HepG2 (cell line): ENCODE measurements around the gene SLC2A10. TPM values are rescaled to one million over a fixed set of nuclear protein-coding genes. Genes with fewer than 3 reads are reported as not detected.

Experiments
- AHDC1 ChIP-seq: sonication (generic); formaldehyde crosslinking; IDR thresholded peaks from 2 replicates; pipeline ENCODE4 v1.5.1; 2020; ENCODE audit warnings: mild to moderate bottlenecking, missing genetic modification reagents, borderline replicate concordance
- AHR ChIP-seq: IDR thresholded peaks from 2 replicates; pipeline ENCODE4 v1.6.1; 2018; ENCODE audit warnings: missing genetic modification reagents, missing compliant biosample characterization
- ATF7 ChIP-seq, 2 experiments: fragments of 450-650 bp in 1 of 2; sonication (generic) in 1 of 2; formaldehyde crosslinking in 1 of 2; IDR thresholded peaks; 2 replicates each; pipeline versions ENCODE4 v1.4.0 to v1.6.1; 2016 to 2020; ENCODE audit warnings: antibody characterized with exemption in 1 of 2, mild to moderate bottlenecking in 1 of 2, missing genetic modification reagents in 1 of 2
- FLYWCH1 ChIP-seq: sonication (generic); formaldehyde crosslinking; IDR thresholded peaks from 2 replicates; pipeline ENCODE4 v1.8.1; 2023; ENCODE audit warnings: mild to moderate bottlenecking, missing genetic modification reagents
- HCFC1 ChIP-seq: fragments of 150-350 bp; IDR thresholded peaks from 2 replicates; pipeline ENCODE4 v1.6.1; 2014; ENCODE audit warnings: low read depth, low read length
- PATZ1 ChIP-seq: sonication (generic); formaldehyde crosslinking; IDR thresholded peaks from 2 replicates; pipeline ENCODE4 v1.4.0; 2020; ENCODE audit warnings: missing genetic modification reagents
- PHF5A ChIP-seq: IDR thresholded peaks from one replicate; pipeline ENCODE4 v1.6.1; 2018; ENCODE audit warnings: low read depth, missing genetic modification reagents; ENCODE audit not compliant: unreplicated experiment
- SP1 ChIP-seq, 2 experiments: fragments of 450-650 bp in 1 of 2; sonication (generic) in 1 of 2; formaldehyde crosslinking in 1 of 2; IDR thresholded peaks; 2 replicates each; pipeline versions ENCODE4 v1.4.0 to v1.6.1; 2016 to 2020; ENCODE audit warnings: missing genetic modification reagents in 1 of 2
- THYN1 ChIP-seq: sonication (generic); formaldehyde crosslinking; IDR thresholded peaks from 2 replicates; pipeline ENCODE4 v1.8.1; 2023; ENCODE audit warnings: low read depth, mild to moderate bottlenecking, moderate library complexity, missing genetic modification reagents, borderline replicate concordance
- TIGD3 ChIP-seq: sonication (generic); formaldehyde crosslinking; IDR thresholded peaks from 2 replicates; pipeline ENCODE4 v1.5.1; 2020; ENCODE audit warnings: mild to moderate bottlenecking, missing genetic modification reagents, borderline replicate concordance
- ZNF124 ChIP-seq: sonication (generic); formaldehyde crosslinking; IDR thresholded peaks from 2 replicates; pipeline ENCODE4 v1.4.0; 2020; ENCODE audit warnings: missing genetic modification reagents
- ZNF224 ChIP-seq: sonication (generic); formaldehyde crosslinking; IDR thresholded peaks from 2 replicates; pipeline ENCODE4 v1.5.0; 2020; ENCODE audit warnings: mild to moderate bottlenecking, missing genetic modification reagents
- ZNF234 ChIP-seq: sonication (generic); formaldehyde crosslinking; conservative IDR thresholded peaks from 2 replicates; pipeline ENCODE4 v1.5.1; 2020; ENCODE audit warnings: mild to moderate bottlenecking, missing genetic modification reagents
- ZNF326 ChIP-seq: sonication (generic); formaldehyde crosslinking; IDR thresholded peaks from 2 replicates; pipeline ENCODE4 v1.4.0; 2020; ENCODE audit warnings: missing genetic modification reagents, borderline replicate concordance
- ZNF331 ChIP-seq: sonication (generic); formaldehyde crosslinking; IDR thresholded peaks from 2 replicates; pipeline ENCODE4 v1.4.0; 2020; ENCODE audit warnings: missing genetic modification reagents
- ZNF619 ChIP-seq: sonication (generic); formaldehyde crosslinking; IDR thresholded peaks from 2 replicates; pipeline ENCODE4 v1.4.0; 2020; ENCODE audit warnings: mild to moderate bottlenecking, missing genetic modification reagents
- ZNF777 ChIP-seq: sonication (generic); formaldehyde crosslinking; IDR thresholded peaks from 2 replicates; pipeline ENCODE4 v1.4.0; 2020; ENCODE audit warnings: missing genetic modification reagents
- polyA plus RNA-seq, 8 experiments: library from polyadenylated mRNA; depleted of rRNA in 3 of 8; stranded (reverse) in 7 of 8; unstranded in 1 of 8; fragments of >200 nt; fragmentation: Illumina TruSeq in 4 of 8; extraction: Trizol in 4 of 8; gene quantifications; 2 replicates each; pipeline versions ENCODE4 v1.2.1 to v1.2.3, GENCODE V29; 2011 to 2016; ENCODE audit warnings: low read depth in 4 of 8, missing spikeins in 1 of 8, mixed read lengths in 1 of 8; ENCODE audit not compliant: insufficient read depth in 1 of 8
- total RNA-seq, 5 experiments: library from RNA; depleted of rRNA; stranded (reverse); fragments of >200 nt; fragmentation: Illumina TruSeq; extraction: Trizol; gene quantifications; 2 replicates each; pipeline ENCODE4 v1.2.3, GENCODE V29; 2016; ENCODE audit warnings: low read depth in 1 of 5
- TF ChIP-seq, protein P1 (sequence below): sonication (generic); formaldehyde crosslinking; IDR thresholded peaks from 2 replicates; pipeline ENCODE4 v1.4.0; 2020; ENCODE audit warnings: mild to moderate bottlenecking, missing genetic modification reagents

Gene SLC2A10
- total and polyA plus RNA-seq, 2 of the 13 experiments (the other 11 are each of a cell fraction or from before 2014, with no cell fraction given): 16.0 to 18.4 TPM

GRCh38 chr20:46681032-46681854 is 28.2 kb upstream of the SLC2A10 start (continued):
- TF ChIP-seq THYN1: no peak
- TF ChIP-seq ZNF124 (CRISPR knock-in tag): peak; percentile 75; the same call in 1 of the 2 replicates
- TF ChIP-seq PHF5A (CRISPR knock-in tag): no peak
- TF ChIP-seq HCFC1: no peak
- no peak; the same call in 1 of the 2 replicates for TF ChIP-seq ZNF619 (CRISPR knock-in tag)
- TF ChIP-seq ZNF326: no peak
- TF ChIP-seq ZNF331: peak; percentile 79
- no peak for TF ChIP-seq AHDC1 (CRISPR knock-in tag)
- TF ChIP-seq ZNF777: no peak
- peak; percentile 30; the same call in 1 of the 2 replicates for TF ChIP-seq PATZ1 (CRISPR knock-in tag)
- no peak for TF ChIP-seq AHR (CRISPR knock-in tag)
- TF ChIP-seq ATF7 (IDR thresholded peaks at IDR 0.05): no peak
- TF ChIP-seq ATF7 (CRISPR knock-in tag; IDR thresholded peaks at IDR 0.05): no peak
- TF ChIP-seq ZNF234 (CRISPR knock-in tag): no peak
- TF ChIP-seq FLYWCH1: no peak
- no peak for TF ChIP-seq TIGD3 (CRISPR knock-in tag)
- TF ChIP-seq ZNF224 (CRISPR knock-in tag): no peak
- no peak for TF ChIP-seq SP1 (IDR thresholded peaks at IDR 0.05)
- 0 out of 2 replicates have a peak, but pooled peaks have one; percentile 51 for TF ChIP-seq SP1 (CRISPR knock-in tag; IDR thresholded peaks at IDR 0.05)
- TF ChIP-seq, protein P1, sequence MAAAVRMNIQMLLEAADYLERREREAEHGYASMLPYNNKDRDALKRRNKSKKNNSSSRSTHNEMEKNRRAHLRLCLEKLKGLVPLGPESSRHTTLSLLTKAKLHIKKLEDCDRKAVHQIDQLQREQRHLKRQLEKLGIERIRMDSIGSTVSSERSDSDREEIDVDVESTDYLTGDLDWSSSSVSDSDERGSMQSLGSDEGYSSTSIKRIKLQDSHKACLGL (CRISPR knock-in tag): peak; percentile 16; the same call in 1 of the 2 replicates
